Stromal cell of bone marrow (primary cell): ENCODE measurements around the gene CCDC110.
A peak's percentile ranks its signal among the peaks of the same experiment; 100 is the strongest.

Experiments
- DNase-seq: peaks from one replicate; pipeline ENCODE4 v3.0.0-alpha.2; 2012; ENCODE audit warnings: low read depth

The CCDC110 gene

DNA sequence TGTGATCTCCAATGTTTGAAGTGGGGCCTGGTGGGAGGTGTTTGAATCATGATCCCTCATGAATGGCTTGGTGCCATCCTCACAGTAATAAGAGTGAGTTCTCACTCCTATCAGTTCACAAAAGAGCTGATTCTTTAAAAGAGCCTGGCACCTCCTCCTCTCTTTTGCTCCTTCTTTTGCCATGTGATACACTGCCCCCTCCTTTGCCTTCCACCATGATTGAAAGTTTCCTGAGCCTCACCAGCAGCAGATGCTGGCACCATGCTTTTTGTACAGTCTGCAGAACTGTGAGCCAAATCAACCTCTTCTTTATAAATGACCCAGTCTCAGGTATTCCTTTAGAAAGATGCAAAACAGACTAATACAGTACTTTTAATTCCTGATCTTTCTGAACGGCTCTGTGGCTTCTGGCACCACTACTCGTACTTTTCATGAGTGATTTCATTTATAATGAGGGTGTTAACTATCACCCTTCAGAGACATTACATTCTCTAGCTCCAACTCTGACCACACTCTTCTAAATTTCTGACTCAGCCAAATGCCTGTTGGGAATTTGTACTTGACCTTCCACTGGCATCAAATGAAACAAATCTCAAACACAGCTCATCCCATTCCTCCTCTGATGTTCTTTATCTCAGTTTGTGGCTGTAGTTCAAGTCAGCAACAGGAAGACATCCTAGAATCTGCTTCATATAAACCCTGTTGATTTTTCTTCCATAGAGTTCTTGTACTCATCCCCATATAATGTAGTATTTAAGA is 50.0 kb downstream of the CCDC110 start:
- peak; percentile 51 for DNase-seq

DNA sequence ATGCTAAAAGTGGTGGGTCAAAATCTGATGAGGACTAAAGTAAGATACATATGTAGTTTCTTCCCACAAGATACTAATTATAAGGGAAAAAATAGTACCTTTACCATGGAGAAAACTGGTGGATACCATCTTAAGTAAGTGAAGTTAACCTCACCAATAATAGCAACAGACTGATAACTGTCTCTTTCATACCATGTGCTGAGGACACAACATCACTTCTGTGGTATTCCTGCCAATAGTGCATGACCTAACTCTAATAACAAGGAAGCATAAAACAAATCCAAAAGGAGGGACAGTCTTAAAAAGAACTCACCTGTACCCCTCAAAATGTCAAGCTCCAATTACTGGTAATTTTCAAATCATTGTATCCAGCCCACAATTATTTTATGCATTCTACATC is 54.6 kb downstream of the CCDC110 start:
- DNase-seq, result no peak

- no peak for DNase-seq
These were observed 59.1 kb downstream of the CCDC110 start for GRCh38 chr4:185412412-185412811.

DNA sequence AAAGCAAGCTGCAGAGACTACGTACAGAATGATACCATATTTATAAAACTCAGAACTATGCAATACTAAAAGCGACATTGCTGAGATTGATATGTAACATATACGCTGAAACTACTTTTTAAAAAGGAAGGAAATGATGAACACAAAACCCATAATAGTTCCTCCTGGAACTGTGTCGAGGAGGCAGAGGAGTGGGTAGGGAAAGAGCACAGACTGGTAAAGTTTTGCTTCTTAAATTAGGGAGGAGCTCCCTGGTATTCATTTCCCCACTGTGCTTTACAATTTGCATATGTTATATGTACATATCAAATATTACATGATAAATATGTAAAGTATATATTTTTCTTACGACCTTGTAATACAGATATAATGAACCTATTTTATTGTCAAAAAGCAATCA is 59.7 kb downstream of the CCDC110 start:
- no peak for DNase-seq

- DNase-seq, result no peak
These were observed 63.1 kb downstream of the CCDC110 start for GRCh38 chr4:185408432-185408831.

GRCh38 chr4:185405296-185405999 is 66.1 kb downstream of the CCDC110 start:
- no peak for DNase-seq

- DNase-seq, result no peak
These were observed 67.5 kb downstream of the CCDC110 start for GRCh38 chr4:185404031-185404430.

DNA sequence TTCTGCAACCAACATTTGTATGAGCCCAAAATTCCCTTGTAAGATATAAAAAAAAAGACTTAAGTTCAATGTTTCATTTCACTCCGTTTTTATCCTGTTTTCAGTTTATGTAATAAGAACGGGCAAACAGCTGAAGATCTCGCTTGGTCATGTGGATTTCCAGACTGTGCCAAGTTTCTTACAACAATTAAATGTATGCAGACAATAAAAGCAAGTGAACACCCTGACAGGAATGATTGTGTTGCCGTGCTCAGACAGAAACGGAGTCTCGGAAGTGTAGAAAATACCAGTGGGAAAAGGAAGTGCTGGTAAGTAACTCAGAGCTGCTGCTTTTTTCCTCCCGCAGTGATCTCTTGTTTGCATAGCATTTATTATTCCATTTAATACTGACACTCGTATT is 72.1 kb downstream of the CCDC110 start:
- DNase-seq, result no peak

DNA sequence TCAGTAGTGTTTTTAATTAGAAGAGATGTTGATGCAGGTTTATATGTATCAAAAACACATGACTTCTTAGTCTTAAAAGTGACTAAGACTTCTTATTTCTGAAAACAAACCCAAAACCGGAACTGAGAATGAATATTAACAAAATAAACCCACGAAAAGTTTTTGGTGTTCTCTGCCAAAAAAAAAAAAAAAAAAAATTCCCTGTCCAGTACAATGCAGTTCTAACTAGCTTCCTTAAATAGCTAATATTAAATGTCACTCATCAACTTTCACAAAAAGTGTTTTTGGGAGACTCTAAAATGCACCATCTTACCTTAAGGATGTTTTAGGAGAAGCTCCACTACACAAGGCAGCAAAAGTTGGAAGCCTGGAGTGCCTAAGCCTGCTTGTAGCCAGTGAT is 72.9 kb downstream of the CCDC110 start:
- DNase-seq, result no peak

GRCh38 chr4:185396724-185397385 is 74.7 kb downstream of the CCDC110 start, which contains the start of gene ANKRD37:
ANKRD37 (plus strand) TSS chr4:185396841; CDS start chr4:185396924, 83 bp downstream.
- no peak for DNase-seq

- DNase-seq, result peak; percentile 94
These were observed 75.4 kb downstream of the CCDC110 start for GRCh38 chr4:185395956-185396723.

DNA sequence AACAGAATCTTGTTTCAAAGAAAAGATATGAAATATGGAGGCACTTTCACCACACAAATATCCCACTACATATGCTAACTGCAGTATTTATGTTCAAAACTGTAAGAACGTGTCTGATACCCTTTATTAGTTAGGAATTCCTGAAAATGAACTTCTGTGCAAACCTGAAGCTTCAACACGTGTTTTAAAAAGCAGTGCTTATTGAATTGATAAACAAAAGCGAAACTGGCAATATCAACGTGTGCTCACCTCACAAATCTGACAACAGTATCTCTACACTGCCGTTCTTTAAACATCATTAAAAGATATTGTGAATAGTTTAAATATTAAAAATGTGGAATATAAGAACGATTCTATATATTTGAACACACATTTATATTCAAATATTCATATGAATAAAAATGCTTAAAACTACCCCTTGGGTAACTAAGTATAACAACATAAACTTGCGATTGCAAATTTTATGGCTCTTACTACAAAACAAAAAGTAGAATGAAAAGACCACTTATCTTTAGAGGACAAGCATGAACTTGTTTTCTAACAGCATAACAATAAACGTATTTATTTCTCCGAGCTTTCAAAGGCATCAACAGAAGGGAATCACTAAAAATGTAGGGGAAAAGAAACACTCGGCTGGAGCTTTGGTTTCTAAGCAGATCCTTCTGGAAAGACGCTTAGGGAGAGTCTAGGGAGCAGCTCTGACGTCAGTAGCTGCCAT is 76.1 kb downstream of the CCDC110 start, which contains the start of gene LRP2BP:
Gene LRP2BP, minus strand, starts transcription at position 687 of the 718 bp plus-strand sequence. CDS start 17,738 bp downstream, outside the sequence.
- DNase-seq, result peak; percentile 90
